Fibroblast of mammary gland (primary cell): ENCODE measurements around the gene PRDM16.

Experiments
- DNase-seq: peaks from one replicate; pipeline ENCODE4 v3.0.0-alpha.2; 2010; ENCODE audit warnings: low read depth
- H3K4me3 ChIP-seq: 2 replicates; pipeline ENCODE4 v1.5.1; 2011; ENCODE audit warnings: low read depth, mild to moderate bottlenecking, low read length, moderate library complexity; ENCODE audit not compliant: control insufficient read depth
- CTCF ChIP-seq: conservative IDR thresholded peaks from 2 replicates; pipeline ENCODE4 v1.5.1; 2011; ENCODE audit warnings: low read depth, low read length, inconsistent platforms; ENCODE audit not compliant: control insufficient read depth, insufficient read depth

Gene PRDM16

GRCh38 chr1:3186526-3186921 is 117.5 kb downstream of the PRDM16 start:
- no peak for DNase-seq
- H3K4me3 ChIP-seq, result no peak overlapping the region
- TF ChIP-seq CTCF, result no peak

- TF ChIP-seq CTCF, result no peak
- DNase-seq, result no peak
- H3K4me3 ChIP-seq, result no peak overlapping the region
These were observed 118.6 kb downstream of the PRDM16 start for GRCh38 chr1:3187415-3188149.

- no peak for TF ChIP-seq CTCF
- no peak overlapping the region for H3K4me3 ChIP-seq
- no peak for DNase-seq
These were observed 119.4 kb downstream of the PRDM16 start for GRCh38 chr1:3188150-3188971.

- H3K4me3 ChIP-seq, result no peak overlapping the region
- TF ChIP-seq CTCF, result no peak
- DNase-seq, result no peak
These were observed 121.4 kb downstream of the PRDM16 start for GRCh38 chr1:3190256-3191041.

GRCh38 chr1:3192361-3192760 is 123.4 kb downstream of the PRDM16 start:
- H3K4me3 ChIP-seq, result no peak overlapping the region
- no peak for DNase-seq
- TF ChIP-seq CTCF, result no peak

GRCh38 chr1:3192825-3193224 is 123.8 kb downstream of the PRDM16 start:
- DNase-seq, result no peak
- TF ChIP-seq CTCF, result no peak
- H3K4me3 ChIP-seq, result no peak overlapping the region
